Measurements from ENCODE around the gene DAZAP1.

DAZAP1 gene

GRCh38 chr19:1407528-1408299, at the start of gene DAZAP1:
TSS of gene DAZAP1 (plus strand) at chr19:1407586. CDS start at chr19:1407774, 188 bp downstream.
- DNase-seq (ENCODE audit: low spot score), result no peak

- DNase-seq (ENCODE audit: low spot score), result no peak
These were observed 47.1 kb upstream of the DAZAP1 start for GRCh38 chr19:1360126-1360817.

DNA sequence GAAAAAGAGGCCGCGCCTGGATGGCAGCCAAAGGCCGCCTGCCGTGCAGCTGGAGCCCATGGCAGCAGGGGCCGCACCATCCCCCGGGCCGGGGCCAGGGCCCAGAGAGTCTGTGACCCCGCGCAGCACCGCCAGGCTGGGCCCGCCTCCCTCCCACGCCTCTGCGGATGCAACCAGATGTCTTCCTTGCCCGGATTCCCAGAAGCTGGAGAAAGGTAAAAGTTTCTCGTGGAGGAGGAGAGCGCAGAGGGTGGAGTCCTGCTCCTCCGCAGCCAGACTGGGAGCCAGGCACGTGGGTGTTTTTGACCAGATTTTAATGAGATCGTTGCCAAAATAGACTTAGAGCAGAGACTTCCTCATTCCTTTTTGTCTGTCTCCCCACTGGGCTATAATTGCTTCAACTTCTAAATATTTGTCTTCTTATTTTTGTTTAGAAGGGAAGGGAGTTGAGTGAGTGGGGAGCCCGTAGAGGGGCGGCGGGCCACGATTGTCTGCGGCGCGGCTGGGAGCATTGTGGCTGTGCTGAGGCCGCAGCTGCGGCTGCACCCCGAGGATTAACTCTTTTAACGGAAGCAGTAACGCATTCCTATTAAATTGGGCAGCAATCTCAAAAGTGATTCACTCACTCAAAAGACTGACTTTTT, 46.4 kb upstream of the DAZAP1 start:
- no peak for DNase-seq (ENCODE audit: low spot score)

- DNase-seq (ENCODE audit: low spot score), result no peak
These were observed 45.6 kb upstream of the DAZAP1 start for GRCh38 chr19:1361601-1362386.

DNA sequence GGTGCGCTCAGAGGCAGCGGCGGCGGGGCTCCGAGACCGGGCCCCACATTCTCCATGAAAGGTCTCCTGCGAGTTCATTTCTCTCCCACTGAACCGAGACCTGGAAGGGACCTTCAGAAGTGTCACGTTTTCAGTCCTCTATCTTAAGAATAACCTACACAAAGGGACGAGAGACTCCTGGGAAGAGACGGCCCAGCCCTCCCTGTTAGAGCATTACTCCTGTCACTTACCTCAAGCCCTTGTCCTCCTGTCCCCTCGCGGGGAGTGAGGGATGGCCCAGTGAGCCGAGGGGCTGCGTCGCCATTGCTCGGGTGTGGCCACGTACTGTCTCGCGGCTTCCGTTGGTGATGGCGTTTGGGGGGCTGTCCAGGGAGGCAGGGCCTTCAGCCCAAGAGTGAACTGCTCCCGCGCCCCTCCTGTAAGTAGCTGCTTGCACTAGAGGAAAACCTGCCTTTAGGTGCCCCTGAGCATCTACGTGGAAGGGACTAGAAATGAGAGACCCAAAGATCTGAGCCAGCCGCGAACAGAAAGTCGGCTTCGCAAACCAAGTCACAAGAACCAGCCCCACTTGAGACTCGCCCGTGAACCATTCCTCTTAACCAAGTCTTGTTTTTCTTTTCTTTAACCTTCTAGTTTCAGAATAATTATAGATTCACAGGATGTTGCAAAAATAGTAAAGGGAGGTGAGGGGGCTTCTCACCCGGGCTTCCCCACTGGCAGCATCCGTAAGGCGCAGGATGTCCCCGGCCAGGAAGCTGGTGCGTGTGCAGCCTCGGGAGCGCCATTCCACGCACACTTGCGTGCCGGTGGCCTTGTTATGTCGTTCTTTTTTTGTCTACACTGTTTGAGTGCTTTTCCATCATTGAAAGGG, 44.8 kb upstream of the DAZAP1 start:
- DNase-seq (ENCODE audit: low spot score), result no peak

DNA sequence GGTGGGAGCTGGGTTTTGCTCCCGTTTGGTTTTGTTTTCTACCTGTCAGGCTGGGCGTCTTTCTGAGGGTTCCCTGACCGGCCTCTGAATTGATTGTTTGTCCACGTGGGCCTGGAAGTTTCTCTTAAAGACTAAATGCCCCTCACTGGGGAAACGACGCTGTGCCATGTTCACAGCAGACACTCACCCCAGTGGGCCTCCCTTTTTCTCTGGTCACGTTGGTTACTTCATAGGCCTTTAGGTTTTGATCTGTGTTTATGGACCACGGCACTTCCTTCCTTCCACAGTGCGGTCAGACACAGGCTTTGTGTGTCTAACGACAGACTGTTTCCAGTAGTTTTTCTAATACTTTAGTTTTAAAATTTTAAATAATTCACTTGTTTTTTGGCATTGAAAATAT, 43.8 kb upstream of the DAZAP1 start:
- DNase-seq (ENCODE audit: low spot score), result no peak

DNA sequence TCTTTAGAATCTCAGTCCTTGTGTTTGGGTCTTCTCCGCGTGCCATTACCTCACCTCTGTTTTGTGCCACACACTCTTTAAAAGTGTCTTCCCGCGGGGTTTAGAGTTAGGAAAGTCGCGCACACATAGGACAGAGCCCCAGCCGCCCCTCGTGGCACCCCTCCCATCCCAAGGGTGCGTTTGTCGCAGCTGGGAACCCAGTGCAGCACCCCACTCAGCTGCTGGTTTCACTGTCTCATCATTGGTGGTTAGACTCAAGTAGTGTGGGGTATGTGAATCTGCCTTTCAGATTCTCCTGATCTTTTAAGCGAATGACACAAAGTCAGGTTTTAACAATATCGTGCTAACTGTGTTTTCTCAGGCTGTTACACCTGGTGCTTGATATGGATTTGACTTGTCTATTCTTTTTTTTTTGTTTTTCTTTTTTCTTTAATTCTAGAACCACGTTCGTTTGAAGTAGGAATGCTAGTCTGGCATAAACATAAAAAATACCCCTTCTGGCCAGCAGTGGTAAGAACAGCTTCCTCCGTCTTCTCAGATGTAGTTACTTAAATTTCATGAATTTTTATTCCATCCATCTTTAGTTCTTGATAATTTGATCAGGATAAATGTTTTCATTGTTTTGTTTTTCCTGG, 43.2 kb upstream of the DAZAP1 start:
- no peak for DNase-seq (ENCODE audit: low spot score)

- DNase-seq (ENCODE audit: low spot score), result no peak
These were observed 41.8 kb upstream of the DAZAP1 start for GRCh38 chr19:1365319-1366269.

DNA sequence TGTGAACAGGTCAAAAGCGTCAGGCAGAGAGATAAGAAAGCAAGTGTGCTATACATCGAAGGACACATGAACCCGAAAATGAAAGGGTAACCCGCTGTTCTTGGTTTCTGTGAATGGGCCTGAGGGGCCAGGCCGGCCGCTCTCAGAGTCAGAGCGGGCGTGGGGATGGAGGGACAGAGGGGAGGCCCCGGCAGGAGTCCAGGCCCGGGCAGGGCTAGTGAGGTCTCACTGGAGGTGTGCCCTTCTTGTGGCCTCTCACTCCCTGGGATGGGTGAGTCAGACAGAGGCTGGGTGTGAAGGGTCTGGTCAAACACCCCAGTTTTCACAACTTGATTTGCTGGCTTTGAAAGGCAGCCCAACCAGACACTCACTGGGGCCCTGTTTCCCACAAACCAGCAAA, 41.1 kb upstream of the DAZAP1 start:
- no peak for DNase-seq (ENCODE audit: low spot score)

DNA sequence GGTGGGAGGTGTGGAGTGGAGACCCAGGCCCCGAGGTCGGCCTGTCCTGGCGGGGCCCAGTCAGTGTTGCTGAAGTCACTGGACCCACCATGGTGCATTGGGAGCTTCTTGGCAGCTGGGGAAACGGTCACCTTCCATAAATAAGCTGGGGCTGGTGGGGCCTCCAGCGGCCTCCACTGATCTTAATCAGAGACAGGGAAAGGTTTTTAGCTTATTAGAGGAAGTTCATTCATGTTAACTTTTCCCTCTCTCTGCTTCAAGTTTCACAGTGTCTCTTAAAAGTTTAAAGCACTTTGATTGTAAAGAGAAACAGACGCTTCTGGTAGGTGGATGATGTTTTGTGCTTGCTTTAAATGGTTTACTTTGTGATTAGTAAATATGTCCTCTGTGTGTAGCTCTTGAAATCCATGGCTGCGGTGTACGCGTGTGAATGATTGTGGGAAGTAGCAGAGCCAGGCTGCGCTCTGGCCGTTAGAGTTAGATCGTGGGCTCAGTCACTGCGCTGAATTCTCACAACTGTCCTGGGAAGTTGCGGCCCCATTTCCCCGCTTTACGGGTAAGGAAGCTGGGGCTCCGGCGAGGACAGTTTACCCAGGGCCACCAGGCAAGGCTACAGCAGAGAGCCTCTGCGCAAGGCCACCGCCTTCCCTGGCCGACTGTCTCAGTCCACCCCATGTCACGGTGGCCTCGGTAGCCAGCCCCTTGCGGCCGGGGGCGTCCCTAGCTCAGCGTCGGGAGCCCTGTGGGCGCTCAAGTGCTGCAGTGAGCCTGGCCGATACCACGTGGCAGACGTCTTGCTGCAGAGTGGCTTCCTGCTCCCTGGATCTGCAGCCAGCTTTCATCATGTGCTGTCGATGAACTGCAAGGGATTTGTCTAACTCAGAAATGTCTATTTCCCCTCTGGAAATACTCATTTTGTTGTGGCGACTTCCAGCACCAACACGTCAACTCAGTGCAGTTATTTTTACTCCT, 40.2 kb upstream of the DAZAP1 start:
- DNase-seq (ENCODE audit: low spot score), result no peak

DNA sequence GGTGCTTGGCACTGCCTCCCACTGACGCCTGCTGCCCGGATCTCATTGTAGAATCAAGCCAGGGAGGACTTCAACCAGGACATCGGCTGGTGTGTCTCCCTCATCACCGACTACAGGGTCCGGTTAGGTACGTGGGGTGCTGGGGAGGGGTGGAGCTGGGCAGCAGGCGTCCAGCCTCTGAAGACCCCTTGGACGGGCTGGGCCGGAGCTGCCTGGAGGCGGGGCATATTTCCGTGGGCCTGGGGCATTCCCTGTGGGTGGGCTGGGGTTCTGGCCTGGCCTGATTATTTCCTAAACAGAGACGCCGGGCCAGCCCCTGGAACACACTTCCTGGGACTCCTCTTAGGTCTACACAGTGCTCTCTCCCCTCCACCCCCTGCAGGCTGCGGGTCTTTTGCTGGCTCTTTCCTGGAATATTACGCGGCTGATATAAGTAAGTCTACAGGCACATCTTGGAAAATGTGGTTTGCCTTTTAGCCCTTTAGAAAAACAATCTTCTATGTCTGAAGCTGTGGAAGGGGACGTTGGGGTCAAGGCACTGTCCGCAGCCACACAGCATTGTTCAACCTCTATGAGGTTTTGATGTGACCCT, 38.1 kb upstream of the DAZAP1 start:
- no peak for DNase-seq (ENCODE audit: low spot score)

DNA sequence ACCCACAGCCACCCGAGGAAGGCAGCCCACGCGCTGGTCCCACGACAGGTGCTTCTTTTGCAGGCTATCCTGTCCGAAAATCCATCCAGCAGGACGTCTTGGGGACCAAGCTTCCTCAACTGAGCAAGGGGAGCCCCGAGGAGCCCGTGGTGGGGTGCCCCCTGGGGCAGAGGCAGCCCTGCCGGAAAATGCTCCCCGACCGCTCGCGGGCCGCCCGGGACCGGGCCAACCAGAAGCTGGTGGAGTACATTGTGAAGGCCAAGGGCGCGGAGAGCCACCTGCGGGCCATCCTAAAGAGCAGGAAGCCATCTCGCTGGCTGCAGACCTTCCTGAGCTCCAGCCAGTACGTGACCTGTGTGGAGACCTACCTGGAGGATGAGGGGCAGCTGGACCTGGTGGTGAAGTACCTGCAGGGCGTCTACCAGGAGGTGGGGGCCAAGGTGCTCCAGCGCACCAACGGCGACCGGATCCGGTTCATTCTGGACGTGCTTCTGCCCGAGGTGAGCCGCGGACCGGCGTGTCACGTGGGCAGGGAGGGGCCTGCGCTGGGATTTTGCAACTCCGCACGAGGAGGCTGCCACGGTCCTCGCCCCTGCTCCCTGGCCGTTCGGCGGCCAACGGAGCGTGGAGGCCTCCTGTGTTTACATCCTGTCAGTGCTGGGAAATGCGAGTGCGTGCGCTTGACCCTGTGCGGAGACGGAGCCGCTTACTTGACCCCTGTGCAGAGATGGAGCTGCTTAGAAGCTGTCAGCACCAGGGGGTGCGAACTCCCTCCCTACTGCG, 36.6 kb upstream of the DAZAP1 start:
- no peak for DNase-seq (ENCODE audit: low spot score)

DNA sequence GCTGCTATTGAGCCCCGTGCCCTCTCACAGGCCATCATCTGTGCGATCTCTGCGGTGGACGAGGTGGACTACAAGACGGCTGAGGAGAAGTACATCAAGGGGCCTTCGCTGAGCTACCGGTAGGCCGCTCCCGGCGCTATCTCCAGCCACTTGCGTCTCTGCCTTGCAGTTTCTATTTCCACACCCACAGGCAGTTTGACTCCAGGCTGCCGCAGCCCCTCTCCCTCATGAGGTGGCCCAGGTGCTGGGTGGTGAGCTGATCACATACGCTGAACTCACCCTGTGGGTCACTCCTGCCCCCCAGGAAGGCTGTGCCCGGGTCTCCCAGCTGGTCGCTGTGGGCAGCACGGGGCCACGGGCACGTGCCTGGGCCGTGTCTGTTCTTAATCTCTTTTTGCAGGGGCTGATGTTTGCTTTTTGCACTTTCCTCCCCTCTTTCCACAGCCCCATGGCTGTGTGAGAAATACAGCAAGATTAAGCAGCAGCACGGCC, 34.3 kb upstream of the DAZAP1 start:
- no peak for DNase-seq (ENCODE audit: low spot score)

DNA sequence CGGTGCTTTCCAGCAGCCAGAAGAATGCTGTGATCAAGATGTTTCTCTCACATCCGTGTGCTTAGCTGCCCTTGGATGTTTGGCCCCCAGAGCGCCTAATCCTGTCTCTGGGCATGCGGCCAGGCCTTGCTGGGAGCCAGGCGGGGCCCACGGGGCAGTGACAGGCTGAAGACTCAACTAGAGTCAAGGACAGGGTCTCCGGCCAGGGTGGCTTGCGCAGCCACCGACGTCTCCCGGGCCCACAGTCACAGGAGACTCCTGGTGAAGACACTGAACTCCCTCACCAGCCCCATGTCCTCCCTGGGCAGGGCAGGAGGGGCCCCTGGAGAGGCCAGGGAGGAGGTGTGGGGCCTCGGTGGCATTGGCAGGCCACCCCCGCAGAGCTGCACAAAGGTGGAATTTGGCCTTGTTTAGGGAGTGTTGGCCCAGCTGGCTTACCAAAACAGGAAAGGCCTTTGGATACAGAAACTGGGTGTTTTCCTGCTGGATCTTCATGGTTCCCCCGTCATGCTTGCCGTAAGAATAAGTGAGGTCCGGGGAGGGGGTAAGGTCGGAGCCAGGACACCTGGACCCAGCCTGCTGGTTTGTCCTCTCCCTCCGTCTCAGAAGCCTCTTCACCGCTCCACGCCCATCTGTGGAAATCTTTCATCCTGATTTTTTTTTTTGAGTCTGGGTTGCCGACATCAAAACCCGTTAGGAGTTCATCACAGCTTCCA, 33.7 kb upstream of the DAZAP1 start:
- DNase-seq (ENCODE audit: low spot score), result no peak

GRCh38 chr19:1374250-1374577, 33.2 kb upstream of the DAZAP1 start:
- DNase-seq (ENCODE audit: low spot score), result no peak

GRCh38 chr19:1376415-1376805, 31.0 kb upstream of the DAZAP1 start:
- no peak for DNase-seq (ENCODE audit: low spot score)

Measured in LoVo (cell line).